ENCODE measurements around the gene PADI6.

Gene PADI6

GRCh38 chr1:17437260-17437579 is 65.2 kb downstream of the PADI6 start:
- DNase-seq = peak; percentile 64

DNA sequence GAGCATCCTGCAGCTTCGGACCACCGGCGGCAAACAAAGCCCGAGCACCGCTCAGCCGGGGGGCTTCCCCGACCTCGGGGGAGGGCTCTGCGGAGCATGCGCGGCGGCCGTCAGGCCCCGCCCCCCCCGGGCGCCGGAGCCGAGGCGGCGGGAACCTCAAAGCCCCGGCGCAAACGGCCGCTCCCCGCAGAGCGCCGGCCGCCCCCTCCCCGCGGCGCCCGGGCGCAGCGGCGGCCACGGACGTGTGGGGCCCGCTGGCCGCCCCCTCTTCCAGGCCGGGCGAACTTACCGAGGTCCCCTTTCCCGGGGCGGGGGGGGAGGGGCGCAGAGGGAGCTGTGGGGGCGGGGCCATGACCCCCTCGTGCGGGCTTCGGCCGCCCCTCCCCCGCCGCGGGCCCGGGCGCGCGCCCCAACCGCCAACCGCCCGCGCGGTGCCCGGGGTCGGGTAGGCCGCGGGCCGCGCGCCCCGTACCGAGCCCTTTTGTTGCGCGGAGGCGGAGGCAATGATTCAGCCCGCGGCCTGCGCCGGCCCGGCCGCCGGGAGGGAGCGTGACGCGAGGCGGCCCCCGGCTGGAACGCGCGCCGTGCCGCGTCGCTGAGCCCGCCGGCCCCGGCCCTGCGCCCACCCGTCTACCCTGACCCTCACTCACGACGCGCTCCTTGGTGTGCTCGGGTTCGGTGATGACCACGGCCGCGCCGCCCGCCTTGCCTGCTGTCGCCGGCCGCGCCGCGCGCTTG is 65.8 kb downstream of the PADI6 start:
- peak; percentile 64 for DNase-seq

- DNase-seq = peak; percentile 46
Observed at GRCh38 chr1:17438318-17439249, 66.6 kb downstream of the PADI6 start.

- peak; percentile 82 for DNase-seq
Observed at GRCh38 chr1:17439250-17440073, 67.5 kb downstream of the PADI6 start, which contains the start of gene RCC2. Gene RCC2, minus strand, starts transcription at chr1:17439677. Its CDS starts 1,163 bp downstream, at chr1:17438514.

DNA sequence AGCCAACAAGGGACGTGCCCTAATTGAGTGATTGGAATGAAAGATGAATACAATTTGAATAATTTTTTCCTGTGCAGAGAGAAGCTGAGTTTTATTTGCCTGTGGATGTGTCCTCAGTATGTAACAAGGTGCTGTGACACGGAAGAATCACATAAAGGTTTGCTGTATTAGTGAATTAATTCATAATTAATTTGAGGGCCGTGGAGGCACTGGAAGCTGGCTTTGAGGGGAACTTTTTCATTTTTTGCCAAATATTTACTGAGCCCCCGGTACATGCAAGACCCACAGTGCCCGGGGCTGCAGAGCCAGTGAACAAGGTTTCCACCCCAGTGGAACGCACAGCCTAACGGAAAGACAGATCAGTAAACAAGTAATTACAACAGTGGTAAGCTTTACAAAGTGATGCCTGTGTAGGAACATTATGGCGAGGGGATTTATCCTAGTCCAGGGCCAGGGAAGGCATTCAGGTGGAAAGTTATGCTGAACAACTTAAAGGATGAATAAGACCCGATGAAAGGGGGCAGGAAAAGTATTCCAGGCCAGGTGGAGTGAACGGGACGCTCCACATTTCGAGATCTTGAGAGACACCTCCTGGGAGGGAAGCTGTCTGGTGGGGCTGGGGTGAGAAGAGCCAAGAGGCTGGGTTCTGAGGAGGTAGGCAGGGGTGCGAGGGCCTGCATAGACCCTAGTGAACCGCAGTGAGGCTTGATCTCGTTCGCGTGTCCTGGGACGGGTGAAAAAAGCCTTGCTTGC is 68.3 kb downstream of the PADI6 start:
- no peak for DNase-seq

- DNase-seq = no peak
Observed at GRCh38 chr1:17440827-17441168, 68.8 kb downstream of the PADI6 start.

DNA sequence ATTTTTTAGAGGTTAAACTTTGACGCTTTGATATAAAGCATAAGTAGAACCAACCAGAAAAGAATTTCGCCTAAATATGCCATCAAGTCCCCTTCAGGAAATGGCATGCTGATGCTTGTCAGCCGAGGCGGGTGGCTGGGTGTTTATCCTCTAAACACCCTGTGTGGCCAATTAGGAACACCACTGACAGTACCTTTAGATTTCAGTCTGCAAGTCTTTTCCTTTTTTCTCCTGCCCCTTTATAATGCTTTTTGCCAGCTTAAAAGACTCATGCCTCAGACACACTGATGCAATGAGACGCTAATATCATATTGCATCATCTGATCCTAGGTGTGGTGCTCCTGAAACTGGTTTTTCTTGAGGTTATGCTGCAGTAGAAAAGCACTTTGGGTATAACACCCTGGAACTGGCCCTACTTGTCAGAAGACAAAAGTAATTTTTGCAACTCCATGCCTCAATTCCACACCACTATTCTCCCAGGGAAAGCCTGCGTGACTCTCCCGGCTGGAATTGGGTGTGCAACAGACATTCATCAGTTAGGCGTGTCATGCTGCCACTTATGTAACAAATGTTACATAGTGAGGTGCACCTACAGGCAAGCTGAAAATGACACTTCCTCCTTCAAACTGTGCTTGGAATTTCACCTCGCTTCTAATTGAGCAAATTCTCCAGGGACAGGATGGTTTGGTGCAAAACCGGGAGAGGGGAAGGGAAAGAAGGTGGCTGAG is 69.4 kb downstream of the PADI6 start:
- DNase-seq = no peak

- DNase-seq = no peak
Observed at GRCh38 chr1:17441993-17442357, 70.0 kb downstream of the PADI6 start.

DNA sequence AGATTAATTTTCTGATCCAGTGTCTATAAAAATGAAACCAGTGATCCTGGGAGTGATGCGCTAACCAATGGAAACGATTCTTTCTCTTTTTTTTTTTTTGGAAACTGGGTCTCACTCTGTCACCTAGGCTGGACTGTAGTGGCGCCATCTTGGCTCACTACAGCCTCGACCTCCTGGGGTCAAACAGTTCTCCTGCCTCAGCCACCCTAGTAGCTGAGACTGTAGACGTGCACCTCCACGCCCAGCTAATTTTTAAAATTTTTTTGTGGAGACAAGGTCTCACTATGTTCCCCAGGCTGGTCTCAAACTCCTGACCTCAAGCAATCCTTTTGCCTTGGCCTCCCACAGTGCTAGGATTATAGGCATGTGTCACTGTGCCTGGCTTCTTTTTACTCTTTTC is 70.8 kb downstream of the PADI6 start:
- no peak for DNase-seq

- no peak for DNase-seq
Observed at GRCh38 chr1:17447501-17447992, 75.6 kb downstream of the PADI6 start.

Data from midbrain (tissue), 1 donor.